Keratinocyte (primary cell): ENCODE data around the gene NOS1AP.

Experiments used
- EZH2 ChIP-seq: IDR thresholded peaks from one replicate; pipeline ENCODE4 v1.6.1; 2012; ENCODE audit warnings: inconsistent platforms, mild to moderate bottlenecking, low read length, moderate library complexity
- TF ChIP-seq, protein P1 (sequence below), 3 experiments: IDR thresholded peaks in 1 of 3; conservative IDR thresholded peaks in 1 of 3; optimal IDR thresholded peaks in 1 of 3; 2 replicates in 2 of 3; 3 replicates in 1 of 3; pipeline versions ENCODE3 to v1.5.1; 2011; ENCODE audit warnings: low read length in 3 of 3, mild to moderate bottlenecking in 3 of 3, moderate library complexity in 2 of 3, control low read depth in 1 of 3, inconsistent platforms in 1 of 3; ENCODE audit not compliant: insufficient read depth in 2 of 3; ENCODE audit errors: extremely low read depth in 1 of 3

DNA sequence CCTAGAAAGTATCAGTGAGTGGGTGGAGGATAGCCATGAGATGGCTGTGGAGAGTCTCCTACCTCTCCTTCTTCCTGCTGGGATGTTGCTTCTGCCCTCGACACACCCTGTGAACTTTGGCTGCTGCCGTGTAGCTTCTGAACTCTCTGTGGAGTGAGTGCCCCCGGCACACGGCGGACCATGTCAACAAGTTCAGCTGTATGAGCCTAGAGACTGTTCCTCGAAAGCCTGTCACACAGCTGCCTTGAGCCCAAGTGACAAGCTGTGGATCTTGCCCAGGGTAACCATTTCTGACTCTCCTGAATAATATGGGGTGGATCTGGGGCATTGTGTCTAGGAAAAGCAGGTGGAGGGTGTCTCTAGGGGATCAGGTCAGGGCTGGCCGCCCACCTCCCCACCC, 143.2 kb downstream of the NOS1AP start:
- TF ChIP-seq, protein P1, sequence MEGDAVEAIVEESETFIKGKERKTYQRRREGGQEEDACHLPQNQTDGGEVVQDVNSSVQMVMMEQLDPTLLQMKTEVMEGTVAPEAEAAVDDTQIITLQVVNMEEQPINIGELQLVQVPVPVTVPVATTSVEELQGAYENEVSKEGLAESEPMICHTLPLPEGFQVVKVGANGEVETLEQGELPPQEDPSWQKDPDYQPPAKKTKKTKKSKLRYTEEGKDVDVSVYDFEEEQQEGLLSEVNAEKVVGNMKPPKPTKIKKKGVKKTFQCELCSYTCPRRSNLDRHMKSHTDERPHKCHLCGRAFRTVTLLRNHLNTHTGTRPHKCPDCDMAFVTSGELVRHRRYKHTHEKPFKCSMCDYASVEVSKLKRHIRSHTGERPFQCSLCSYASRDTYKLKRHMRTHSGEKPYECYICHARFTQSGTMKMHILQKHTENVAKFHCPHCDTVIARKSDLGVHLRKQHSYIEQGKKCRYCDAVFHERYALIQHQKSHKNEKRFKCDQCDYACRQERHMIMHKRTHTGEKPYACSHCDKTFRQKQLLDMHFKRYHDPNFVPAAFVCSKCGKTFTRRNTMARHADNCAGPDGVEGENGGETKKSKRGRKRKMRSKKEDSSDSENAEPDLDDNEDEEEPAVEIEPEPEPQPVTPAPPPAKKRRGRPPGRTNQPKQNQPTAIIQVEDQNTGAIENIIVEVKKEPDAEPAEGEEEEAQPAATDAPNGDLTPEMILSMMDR (optimal IDR thresholded peaks at IDR 0.05 in 1 of 3, IDR thresholded peaks at IDR 0.05 in 1 of 3, conservative IDR thresholded peaks at IDR 0.05 in 1 of 3; ENCODE audit: extremely low read depth in 1 of 3, insufficient read depth in 2 of 3, low read length in 3 of 3): no peak
- no peak for TF ChIP-seq EZH2
